GM12892 (cell line): ENCODE results near the gene PPP1R37.

Experiments
- DNase-seq: peaks from one replicate; pipeline ENCODE4 v3.0.0; 2011; ENCODE audit not compliant: insufficient read length
- FAIRE-seq: peaks from 2 replicates; lab custom pipeline; 2011; peaks lifted over from hg19 to GRCh38; lab: Jason Lieb, UNC
- POLR2A ChIP-seq: IDR thresholded peaks from 2 replicates; pipeline ENCODE4 v1.6.1; 2011; ENCODE audit warnings: low read depth, low read length, control low read depth
- POLR2AphosphoS5 ChIP-seq: IDR thresholded peaks from 2 replicates; pipeline ENCODE4 v1.6.1; 2011; ENCODE audit warnings: low read depth, low read length, control low read depth
- TAF1 ChIP-seq: IDR thresholded peaks from 2 replicates; pipeline ENCODE4 v1.6.1; 2011; ENCODE audit warnings: low read depth, mild to moderate bottlenecking, control low read depth, low read length, borderline replicate concordance

PPP1R37 gene

DNA sequence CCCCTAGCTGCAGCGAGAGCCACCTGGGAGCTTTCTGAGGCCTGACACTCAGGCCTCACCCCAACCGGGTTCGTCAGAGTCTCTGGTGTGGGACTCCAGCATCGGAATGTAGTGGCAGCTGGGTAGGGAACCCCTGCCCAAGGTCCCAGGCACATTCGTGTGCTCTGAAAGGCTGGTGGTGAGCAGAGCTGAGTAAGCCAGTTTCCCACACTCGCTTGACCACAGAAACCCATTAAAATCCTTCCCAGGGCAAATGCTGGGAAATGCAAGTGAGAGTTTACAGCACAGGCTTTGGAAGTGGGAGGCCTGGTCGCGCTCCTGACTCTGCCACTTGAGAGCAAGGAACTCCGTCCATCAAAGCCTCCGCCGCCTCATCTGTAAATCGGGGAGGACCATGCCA is 80.8 kb downstream of the PPP1R37 start:
- no peak for FAIRE-seq

DNA sequence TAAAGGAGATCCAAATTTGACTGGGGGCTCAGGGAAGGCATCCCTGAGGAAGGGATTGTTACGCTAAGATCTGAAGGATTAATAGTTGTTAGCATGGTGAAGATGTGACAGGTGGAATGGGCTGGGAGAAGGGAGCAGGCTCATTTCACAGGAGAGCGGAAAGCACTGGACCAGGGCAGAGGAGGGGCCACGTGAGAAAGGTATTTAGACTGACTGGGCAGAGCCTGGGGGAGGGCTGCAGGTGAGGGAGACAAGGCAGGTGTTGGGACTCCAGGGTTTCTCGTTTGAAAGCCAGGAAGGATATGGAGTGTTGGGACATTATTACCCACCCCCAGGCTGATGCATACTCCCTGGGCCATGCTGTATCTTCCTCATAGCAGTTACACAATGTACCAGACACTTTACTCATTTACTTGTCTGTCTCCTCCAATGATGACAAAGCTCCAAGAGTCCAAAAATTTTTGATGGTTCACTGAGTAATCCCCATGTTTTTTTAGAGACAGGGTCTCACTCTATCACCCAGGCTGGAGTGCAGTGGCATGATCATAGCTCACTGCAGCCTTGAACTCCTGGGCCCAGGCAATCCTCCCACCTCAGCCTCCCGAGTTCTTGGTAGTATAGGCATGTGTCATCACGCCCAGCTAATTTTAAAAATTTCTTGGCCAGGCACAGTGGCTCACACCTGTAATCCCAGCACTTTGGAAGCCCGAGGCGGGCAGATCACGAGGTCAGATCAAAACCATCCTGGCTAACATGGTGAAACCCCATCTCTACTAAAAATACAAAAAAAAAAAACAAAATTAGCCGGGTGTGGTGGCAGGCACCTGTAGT is 82.8 kb downstream of the PPP1R37 start:
- DNase-seq = no peak
- TF ChIP-seq POLR2A (no peak), POLR2AphosphoS5 (no peak), TAF1 (no peak)
- no peak for FAIRE-seq

More for the DNA sequence above, 80.8 kb downstream of the PPP1R37 start:
- TF ChIP-seq POLR2A (no peak), POLR2AphosphoS5 (no peak), TAF1 (no peak)
- DNase-seq = no peak

DNA sequence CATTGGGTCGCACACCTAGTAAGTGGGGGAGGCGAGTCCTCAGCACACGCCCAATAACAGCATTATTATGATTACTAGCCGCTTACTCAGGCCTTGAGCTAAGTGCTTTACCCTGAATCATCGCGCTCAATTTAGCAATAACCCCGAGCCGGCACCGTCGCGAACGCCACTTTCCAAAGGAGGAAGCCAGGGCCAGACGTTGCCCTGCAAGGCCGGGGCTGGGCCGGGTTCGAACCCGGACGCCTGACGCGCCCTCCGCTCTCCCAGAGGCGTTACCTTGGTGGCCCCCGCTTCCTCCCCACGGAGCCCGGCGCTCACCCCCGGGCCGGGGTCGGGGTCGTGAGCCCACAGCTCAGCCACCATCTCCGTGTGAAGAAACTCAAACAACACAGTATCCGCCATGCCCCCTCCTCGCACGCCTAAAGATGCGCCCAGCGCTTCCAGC is 84.9 kb downstream of the PPP1R37 start, which contains the start of gene TRAPPC6A:
TSS of gene TRAPPC6A (minus strand) at position 421 of the 445 bp plus-strand sequence. CDS start at position 402, 19 bp downstream.
- TF ChIP-seq POLR2AphosphoS5 = no peak
- peak; percentile 62 for TF ChIP-seq POLR2A
- peak; percentile 76 for TF ChIP-seq TAF1
- no peak for FAIRE-seq
- no peak for DNase-seq

DNA sequence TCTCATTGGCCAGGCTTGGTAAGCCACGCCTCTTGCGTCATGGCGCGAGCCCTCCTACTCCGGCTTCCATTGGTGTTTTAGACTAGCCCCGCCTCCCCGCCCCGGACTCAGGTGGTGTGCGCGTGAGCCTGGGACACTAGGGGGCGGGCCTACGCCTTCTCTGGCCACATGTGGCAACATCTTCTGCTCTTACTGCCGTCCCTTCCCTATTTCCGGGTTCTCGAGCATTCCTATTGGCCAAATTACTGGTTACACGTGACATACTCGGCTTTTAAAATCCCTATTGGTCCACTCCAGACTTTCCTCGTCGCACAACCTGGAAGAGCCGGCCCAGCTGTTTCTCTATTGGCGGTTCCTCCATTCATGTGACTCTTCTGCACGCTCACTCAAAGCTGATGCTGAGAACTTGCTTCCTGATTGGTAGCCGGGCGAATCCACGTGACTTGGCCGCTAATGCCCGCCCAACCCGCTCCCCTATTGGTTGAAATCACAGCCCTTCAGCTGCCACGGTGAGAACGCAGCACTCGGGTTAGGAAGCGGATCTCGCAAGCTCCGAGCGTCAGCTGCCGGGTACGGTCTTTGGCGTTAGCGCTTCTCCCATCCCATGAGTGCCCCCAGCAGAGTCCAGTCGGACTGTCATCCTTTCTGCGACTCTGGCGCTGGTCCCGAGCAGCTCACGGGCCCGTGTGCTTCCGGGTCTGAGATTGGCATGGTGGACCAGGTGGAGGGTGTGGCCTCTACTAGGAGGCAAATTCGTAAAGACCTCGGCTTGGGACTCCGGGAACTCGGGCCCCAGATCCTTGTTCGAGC is 85.5 kb downstream of the PPP1R37 start, which contains the start of gene BLOC1S3:
TSS of gene BLOC1S3 (plus strand) at position 523 of the 810 bp plus-strand sequence. CDS start 513 bp downstream, outside the sequence.
- DNase-seq = peak; percentile 96
- TF ChIP-seq POLR2AphosphoS5 = peak; percentile 84
- TF ChIP-seq POLR2A = peak; percentile 71
- TF ChIP-seq TAF1 = peak; percentile 30; the same call in 1 of the 2 replicates
- peak; percentile 99 for FAIRE-seq

DNA sequence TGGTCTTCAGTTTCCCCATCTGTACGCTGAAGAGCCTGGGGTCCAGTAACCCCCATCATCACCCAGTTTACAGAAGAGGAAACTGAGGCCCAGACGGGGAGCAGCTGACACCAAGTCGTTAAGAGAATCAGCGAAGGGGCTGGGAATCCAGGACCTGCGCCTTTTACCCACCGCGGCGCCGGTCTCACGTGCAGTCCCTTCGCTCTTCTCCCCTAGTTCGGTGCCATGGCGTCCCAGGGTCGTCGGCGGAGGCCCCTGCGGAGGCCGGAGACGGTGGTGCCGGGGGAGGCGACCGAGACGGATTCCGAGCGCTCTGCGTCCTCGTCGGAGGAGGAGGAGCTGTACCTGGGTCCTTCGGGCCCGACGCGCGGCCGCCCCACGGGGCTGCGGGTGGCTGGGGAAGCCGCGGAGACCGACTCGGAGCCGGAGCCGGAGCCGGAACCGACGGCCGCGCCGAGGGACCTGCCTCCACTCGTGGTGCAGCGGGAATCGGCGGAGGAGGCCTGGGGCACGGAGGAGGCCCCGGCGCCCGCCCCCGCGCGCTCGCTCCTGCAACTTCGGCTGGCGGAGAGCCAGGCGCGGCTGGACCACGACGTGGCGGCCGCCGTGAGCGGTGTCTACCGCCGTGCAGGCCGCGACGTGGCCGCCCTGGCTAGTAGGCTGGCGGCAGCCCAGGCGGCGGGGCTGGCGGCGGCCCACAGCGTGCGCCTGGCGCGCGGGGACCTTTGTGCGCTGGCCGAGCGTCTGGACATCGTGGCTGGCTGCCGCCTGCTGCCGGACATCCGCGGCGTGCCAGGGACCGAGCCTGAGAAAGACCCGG is 86.3 kb downstream of the PPP1R37 start:
- no peak for DNase-seq
- TF ChIP-seq POLR2AphosphoS5 = no peak
- no peak for TF ChIP-seq TAF1
- no peak for TF ChIP-seq POLR2A

DNA sequence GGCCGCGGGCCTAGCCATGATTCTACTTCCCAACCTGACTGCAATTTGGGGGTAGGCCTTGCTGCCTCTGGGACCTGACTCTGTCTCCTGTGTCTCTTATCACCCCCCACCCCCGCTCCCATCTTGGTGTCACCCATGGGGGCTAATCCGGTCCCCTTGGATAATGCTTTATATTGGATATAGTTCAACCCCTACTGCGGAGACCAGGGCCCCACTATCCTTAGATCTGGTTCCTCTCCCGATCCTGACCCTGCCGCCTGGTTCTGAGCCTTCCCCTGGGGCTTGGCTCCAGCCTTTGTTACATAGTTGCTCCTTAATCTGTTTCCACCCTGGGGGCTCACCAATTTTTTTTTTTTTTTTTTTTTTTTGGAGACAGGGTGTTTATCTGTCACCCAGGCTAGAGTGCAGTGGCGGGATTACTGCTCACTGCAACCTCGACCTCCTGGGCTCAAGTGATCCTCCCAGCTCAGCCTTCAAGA is 87.0 kb downstream of the PPP1R37 start:
- TF ChIP-seq TAF1 = no peak
- TF ChIP-seq POLR2AphosphoS5 = no peak
- TF ChIP-seq POLR2A = no peak
- no peak for DNase-seq
- FAIRE-seq = no peak

More for the DNA sequence above, 86.3 kb downstream of the PPP1R37 start:
- FAIRE-seq = no peak

DNA sequence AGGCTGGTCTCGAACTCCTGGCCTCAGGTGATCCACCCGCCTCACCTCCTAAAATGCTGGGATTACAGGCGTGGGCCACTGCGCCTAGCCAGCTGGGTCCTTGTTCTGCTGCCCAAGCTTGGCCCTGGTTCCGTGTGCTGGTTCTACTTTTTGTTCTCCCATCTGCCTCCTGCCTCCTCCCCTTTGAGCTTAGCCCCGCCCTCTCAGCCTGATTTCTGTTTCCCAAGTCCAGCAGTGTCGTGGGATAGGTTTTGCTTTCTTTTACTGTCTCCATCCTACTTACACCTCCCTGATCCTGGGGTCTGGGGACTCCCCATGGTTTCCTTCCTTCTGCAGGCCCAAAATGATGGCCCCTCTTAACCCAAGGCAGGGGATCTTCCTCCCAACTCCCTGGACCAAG is 88.0 kb downstream of the PPP1R37 start:
- no peak for FAIRE-seq
- TF ChIP-seq POLR2A = no peak
- TF ChIP-seq POLR2AphosphoS5 = no peak
- TF ChIP-seq TAF1 = no peak
- DNase-seq = no peak

DNA sequence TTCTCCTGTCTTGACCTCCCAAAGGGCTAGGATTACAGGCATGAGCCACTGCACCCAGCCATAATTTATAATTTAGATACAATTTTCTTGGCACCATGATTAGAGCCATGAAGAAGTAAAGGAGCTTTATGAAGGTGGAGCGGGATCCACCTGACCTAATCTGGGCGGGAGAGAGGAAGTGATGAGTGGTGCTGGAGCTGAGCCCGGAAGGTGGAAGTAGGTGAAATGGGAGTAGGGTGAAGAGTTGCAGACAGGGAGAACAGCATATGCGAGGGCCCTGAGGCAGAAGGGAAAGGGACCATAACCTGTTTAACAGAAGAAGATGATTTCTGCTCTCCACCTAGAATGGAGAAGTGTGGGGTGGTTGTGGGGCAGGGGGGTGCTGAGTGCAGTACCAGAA is 89.8 kb downstream of the PPP1R37 start:
- no peak for DNase-seq
- TF ChIP-seq POLR2A = no peak
- TF ChIP-seq TAF1 = no peak
- no peak for TF ChIP-seq POLR2AphosphoS5
- FAIRE-seq = no peak

DNA sequence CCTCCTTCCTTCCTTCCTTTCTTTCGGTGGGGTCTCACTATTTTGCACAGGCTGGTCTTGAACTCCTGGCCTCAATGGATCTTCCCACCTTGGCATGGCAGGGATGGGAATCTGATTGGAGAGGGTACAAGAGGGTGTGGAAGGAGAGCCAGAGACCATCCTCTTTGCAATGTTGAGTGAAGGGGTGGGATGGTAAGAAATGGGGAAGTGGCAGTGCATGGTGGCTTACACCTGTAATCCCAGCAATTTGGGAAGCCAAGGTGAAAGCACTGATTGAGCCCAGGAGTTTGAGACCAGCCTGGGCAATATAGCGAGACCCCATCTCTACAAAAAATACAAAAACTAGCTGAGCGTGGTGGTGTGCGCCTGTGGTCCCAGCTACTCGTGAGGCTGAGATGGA is 91.1 kb downstream of the PPP1R37 start:
- no peak for FAIRE-seq
- TF ChIP-seq TAF1 = no peak

DNA sequence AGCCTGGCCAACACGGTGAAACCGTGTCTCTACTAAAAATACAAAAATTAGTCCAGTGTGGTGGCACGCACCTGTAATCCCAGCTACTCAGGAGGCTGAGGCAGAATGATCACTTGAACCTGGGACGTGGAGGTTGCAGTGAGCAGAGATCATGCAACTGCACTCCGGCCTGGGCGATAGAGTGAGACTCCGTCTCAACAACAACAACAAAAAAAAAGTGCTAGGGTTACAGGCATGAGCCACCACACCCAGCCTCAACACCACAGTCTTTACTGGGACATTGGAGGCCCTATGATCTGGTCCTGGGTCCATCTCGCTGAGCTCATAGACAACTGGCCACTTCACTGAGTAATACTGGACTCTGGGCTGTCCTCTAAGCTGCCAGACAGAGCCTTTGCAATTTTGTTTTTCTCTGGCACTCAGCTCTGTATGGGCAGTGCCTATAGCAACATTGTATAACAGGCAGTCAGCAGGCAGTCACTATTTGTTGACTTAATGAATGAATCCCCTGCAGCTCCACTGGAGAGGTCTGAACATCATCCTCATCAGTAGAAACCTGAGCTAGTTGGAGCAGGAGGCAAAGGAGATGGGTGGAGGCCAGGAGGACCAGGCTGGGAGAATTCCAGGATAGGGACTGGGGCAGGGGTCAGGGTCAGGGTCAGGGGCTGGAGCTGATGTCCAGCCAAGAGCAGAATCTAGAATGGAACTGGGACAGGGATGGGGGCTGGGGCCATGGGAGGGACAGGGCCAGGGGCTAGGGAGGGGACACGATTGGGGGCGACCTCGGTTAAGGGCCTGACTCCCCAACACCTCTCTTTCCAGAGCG is 93.7 kb downstream of the PPP1R37 start:
- TF ChIP-seq POLR2AphosphoS5 (no peak), TAF1 (no peak), POLR2A (no peak)
- DNase-seq = no peak
- FAIRE-seq = no peak

More for the DNA sequence above, 91.1 kb downstream of the PPP1R37 start:
- DNase-seq = no peak
